Adipocyte (in vitro differentiated cells): ENCODE results near the gene CMTM4.

Experiments used
- DNase-seq: peaks from one replicate; pipeline ENCODE4 v3.0.0-alpha.2; 2015; ENCODE audit warnings: low read depth
- H3K27me3 ChIP-seq: replicated peaks from 2 replicates; pipeline ENCODE4 v1.7.0; 2013; ENCODE audit warnings: mild to moderate bottlenecking, low read length, moderate library complexity; ENCODE audit not compliant: control insufficient read depth, insufficient read depth
- H3K36me3 ChIP-seq: 2 replicates; pipeline ENCODE4 v1.7.0; 2013; ENCODE audit warnings: low read length, mild to moderate bottlenecking, moderate library complexity; ENCODE audit not compliant: control insufficient read depth, insufficient read depth, severe bottlenecking
- H3K4me1 ChIP-seq: 2 replicates; pipeline ENCODE4 v1.7.0; 2013; ENCODE audit warnings: mild to moderate bottlenecking, low read length, moderate library complexity; ENCODE audit not compliant: control insufficient read depth, insufficient read depth
- H3K4me3 ChIP-seq: 2 replicates; pipeline ENCODE4 v1.7.0; 2013; ENCODE audit warnings: mild to moderate bottlenecking, low read length, moderate library complexity
- H3K9ac ChIP-seq: 2 replicates; pipeline ENCODE4 v1.7.0; 2013; ENCODE audit warnings: mild to moderate bottlenecking, low read length, moderate library complexity
- H3K9me3 ChIP-seq: 2 replicates; pipeline ENCODE4 v1.7.0; 2013; ENCODE audit warnings: mild to moderate bottlenecking, low read length, moderate library complexity; ENCODE audit not compliant: control insufficient read depth

The CMTM4 gene

DNA sequence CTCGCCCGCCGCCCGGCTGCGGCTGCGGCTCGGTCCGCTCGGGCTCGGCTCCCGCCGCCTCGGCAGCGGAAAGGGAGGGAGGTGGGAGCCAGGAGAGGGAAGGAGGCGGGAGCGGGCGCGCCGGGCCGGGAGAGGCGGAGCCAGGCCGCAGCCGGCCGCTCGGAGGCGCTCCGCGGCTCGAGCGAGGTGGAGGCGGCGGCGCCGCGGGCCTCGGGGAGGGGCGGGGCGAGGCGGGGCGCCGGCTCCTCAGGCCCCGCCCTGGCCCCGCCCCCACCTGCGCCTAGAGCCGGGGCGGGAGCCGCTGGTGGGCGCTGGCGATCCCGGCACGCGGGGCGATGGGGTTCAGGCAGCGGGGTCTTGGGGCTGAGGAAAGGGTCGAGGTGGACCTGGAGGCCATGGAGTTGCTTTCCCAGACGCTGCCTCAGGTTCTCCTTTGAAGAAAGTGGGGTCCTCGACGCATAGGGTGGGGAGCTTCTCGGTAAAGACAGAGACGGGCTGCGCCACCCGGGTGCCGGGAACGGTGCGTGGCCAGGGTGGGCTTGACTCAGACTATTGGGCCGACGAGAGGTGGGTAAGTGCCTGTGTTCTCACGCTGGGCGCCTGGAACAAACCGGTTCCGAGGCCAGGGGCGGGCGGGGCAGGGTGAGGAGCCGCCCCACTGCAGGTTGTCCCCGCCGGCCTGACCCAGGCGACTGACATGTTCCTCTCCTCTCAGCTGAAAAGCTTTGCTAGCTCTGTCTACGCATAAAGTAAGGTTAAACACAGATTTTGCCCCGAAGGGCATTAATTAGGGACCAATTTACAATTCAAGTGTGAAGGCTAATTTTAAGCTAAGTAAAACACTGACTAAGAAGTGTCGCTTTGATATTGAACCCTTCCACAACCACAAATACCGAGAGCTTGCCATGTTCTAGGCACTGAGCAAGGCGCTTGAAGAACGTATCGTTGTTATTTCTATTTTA lies at the start of gene CMTM4:
Gene CMTM4 (minus strand): TSS at position 75 of the 962 bp plus-strand sequence. CDS start 218 bp downstream, outside the sequence.
- H3K36me3 ChIP-seq: no peaks in the 10 kb centered on the region
- peak within 1 kb of the TSS; percentile 83 for H3K4me3 ChIP-seq
- no peaks in the 10 kb centered on the region for H3K27me3 ChIP-seq
- peaks cover 10% of the 10 kb centered on the region for H3K4me1 ChIP-seq
- peak; percentile 97 for DNase-seq
- peak within 1 kb of the TSS; percentile 87 for H3K9ac ChIP-seq
- no peaks in the 10 kb centered on the region for H3K9me3 ChIP-seq

DNA sequence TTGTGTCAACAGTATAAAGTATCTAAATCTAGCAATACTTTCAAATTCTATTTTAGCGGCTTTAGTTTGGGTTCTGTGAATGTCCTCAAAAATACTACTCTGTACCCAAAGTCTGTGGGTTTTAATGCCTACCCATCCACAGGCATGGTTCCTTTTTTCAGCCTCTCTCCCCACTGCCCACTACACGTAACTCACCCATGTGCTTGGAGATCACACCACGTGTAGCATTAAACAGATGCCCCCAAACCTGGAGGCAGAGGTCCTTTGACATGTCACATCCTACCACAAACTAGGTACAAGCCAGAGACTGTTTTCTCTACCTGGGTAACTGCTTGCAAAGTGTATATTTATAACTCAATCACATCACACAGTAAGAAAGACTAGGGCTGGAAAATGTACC lies 49.5 kb upstream of the CMTM4 start:
- Histone ChIP-seq H3K9ac (no peak overlapping the region), H3K36me3 (peaks cover 66% of the 10 kb centered on the region), H3K4me3 (no peak overlapping the region), H3K9me3 (no peaks in the 10 kb centered on the region), H3K4me1 (peaks cover 28% of the 10 kb centered on the region), H3K27me3 (no peaks in the 10 kb centered on the region)
- no peak for DNase-seq

DNA sequence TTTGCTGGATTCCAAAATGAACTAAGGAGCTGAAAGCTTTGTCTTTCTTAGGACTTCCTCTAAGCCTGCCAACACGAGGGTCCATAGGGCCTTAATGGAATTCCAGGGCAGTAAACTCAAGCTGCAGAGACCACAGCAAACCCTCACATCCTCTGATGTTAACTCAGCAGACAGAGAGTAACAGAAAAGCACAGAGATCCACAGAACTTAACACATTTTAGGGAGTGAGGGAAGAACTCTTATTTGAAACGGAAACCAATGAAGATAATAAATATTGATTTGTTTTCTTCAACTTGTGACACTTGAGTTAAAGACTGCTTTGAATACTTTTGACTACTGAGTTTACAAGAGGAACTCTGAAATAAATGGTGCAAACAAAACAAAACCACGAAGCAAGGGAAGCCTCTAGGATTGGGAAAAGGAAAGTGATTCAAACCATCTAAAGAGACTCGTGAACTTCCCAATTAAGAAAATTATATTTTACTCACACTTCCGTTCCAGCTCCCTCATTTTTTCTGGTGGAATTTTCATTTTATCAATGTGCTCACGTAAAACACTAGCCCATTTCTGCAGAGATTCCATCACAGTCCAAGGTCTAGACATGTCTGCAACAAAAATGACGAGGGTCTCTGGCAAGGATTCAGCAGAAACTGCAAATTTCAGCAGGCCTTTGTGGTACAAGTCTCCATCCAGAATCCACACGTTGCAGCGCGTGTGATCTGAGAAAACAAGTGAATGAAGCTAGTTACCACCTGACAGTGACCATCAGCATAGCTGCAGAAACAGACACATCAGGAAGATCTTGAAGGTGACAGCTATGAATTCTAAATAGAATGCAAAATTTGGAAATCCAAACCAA lies 45.6 kb upstream of the CMTM4 start:
- Histone ChIP-seq H3K4me3 (peak overlapping the region; percentile 38), H3K36me3 (peaks cover 73% of the 10 kb centered on the region), H3K4me1 (peaks cover 29% of the 10 kb centered on the region), H3K9ac (peak overlapping the region; percentile 74), H3K27me3 (no peaks in the 10 kb centered on the region), H3K9me3 (no peaks in the 10 kb centered on the region)
- no peak for DNase-seq

DNA sequence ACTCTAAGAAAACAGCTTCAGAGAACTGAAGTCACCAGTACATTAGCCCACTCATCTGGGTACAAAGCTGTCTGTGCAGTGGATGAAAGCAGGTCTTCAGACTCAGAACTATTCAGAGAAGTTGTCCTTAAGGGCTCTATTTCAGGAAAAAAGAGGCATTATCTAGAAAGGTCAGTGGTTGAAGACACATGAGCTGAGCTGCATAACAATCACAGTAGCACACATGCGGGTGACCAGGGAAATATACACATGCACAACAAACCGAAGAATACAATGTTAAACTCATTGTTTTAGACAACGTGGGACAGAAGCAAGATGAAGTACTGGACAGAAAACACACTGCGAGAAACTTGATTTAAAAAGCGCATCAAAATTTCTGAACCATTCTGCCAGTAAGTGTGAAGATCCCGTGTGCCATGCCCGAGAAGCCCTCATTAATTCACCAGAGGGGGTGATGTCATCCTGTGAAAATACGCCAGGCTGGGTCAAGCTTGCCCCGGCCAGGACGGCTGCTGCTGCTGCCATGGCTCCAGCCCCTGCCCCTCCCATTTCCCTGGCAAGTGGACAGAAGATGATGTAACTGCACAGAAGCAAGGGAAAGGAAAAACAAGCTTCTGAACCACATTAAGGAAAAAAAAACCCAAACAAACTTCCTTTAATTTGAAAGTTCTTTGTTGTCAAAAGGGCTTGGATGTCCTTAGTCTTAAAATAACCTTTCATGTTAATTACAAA lies 44.8 kb upstream of the CMTM4 start:
- Histone ChIP-seq H3K4me1 (peaks cover 31% of the 10 kb centered on the region), H3K4me3 (peak overlapping the region; percentile 38), H3K9ac (peak overlapping the region; percentile 74), H3K9me3 (no peaks in the 10 kb centered on the region), H3K27me3 (no peaks in the 10 kb centered on the region), H3K36me3 (peaks cover 75% of the 10 kb centered on the region)
- peak; percentile 96 for DNase-seq

DNA sequence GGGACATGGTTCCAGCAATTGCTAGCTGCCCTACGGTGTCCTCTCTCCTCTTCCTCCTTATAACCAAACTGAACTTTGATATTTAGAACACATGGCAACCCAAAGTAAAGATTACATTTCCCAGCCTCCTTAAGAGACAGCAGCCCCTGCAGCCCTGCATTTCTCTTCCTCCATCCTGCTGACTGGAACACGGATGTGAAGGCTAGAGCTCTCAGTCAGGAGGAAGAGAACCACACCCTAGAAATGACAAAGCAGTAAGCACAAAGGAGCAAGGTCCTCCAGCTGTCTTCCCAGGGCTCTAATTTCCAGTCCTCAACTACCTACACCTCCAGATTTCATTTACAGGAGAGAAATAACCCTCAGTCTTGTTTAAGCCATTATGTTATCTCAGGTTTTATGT lies 44.0 kb upstream of the CMTM4 start:
- peak; percentile 46 for DNase-seq
- Histone ChIP-seq H3K9me3 (no peaks in the 10 kb centered on the region), H3K27me3 (no peaks in the 10 kb centered on the region), H3K4me1 (peaks cover 37% of the 10 kb centered on the region), H3K4me3 (no peak overlapping the region), H3K36me3 (peaks cover 77% of the 10 kb centered on the region), H3K9ac (peak overlapping the region; percentile 64)

DNA sequence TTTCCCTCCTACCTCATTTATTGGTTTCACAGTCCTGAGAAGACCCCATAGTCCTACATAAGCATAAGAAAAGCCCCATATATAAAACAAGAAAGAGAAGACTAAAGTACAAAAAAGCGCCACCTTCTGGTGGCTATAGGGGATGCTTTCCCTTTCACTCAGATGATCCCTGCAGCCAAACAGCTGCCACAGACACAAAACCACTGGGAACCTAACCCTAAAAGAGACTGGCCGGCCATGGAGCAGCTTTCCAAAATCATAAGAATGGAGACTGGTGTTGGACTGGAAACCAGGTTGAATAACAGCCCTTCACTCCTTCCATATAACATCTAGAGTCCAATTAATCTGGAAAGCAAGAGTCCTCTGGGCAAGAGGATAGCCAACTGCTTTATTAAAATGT lies 43.5 kb upstream of the CMTM4 start:
- Histone ChIP-seq H3K9me3 (no peaks in the 10 kb centered on the region), H3K9ac (peak overlapping the region; percentile 64), H3K27me3 (no peaks in the 10 kb centered on the region), H3K4me3 (no peak overlapping the region), H3K36me3 (peaks cover 79% of the 10 kb centered on the region), H3K4me1 (peaks cover 37% of the 10 kb centered on the region)
- DNase-seq: peak; percentile 78

DNA sequence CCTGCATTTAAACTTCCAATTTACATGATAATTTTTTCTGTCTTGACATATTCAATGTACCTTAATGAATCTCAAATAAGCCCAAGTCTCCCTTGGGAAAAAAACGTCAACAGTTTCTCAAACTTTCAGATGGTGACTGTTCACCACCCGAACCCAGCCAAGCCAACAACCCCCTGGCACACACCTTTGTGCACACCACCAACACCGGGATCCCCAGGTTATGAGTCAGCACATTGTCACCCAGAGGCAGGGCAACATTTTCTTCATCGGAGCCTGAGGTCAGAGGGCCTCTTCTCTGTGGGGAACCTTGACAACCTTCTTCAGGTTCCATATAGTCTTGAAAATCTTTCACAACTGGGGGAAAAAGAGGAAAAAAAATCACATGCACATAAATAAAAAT lies 39.3 kb upstream of the CMTM4 start:
- Histone ChIP-seq H3K4me1 (peaks cover 21% of the 10 kb centered on the region), H3K36me3 (peaks cover 85% of the 10 kb centered on the region), H3K27me3 (no peaks in the 10 kb centered on the region), H3K9ac (no peak overlapping the region), H3K4me3 (no peak overlapping the region), H3K9me3 (no peaks in the 10 kb centered on the region)
- DNase-seq: no peak

DNA sequence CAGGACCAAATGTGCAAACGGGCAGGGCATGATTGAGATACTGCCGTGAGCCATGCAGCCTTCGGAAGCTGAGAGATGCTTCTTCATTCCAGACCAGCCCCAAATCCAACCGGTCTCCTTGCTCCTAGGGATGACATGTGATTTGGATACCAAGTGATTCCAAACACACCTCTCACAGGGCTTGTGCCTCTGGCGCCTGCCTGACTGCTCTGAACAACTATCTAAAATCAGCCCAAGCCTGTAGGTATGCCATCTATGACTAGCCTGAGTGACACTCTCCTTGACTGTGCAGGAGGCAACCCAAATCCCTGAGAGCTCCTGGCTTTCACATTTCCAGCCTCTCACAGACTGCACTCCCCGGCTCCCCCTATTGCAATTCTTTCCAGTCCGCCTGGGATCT lies 34.6 kb upstream of the CMTM4 start:
- no peak for DNase-seq
- H3K36me3 ChIP-seq: peaks cover 90% of the 10 kb centered on the region

DNA sequence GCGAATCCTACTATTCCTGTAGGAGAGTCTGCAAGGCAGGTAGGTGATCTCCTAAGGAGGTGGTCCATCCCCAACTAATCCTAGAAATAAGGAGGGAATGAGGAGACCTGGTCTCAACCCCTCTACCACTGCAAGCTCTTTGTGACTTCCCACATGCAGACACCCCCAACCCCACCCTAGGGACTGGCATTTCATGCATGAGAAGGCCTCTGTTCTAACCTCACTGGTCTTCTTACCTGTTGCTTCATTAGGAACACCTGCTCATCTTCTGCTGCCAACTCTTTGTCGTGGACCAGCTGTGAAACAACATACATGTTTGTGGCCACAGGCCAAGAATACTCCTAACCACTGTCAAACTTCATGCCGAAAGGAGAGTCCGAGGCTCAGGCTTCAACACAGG lies 32.3 kb upstream of the CMTM4 start:
- Histone ChIP-seq H3K4me1 (peaks cover 8% of the 10 kb centered on the region), H3K9me3 (no peaks in the 10 kb centered on the region), H3K9ac (no peak overlapping the region), H3K27me3 (no peaks in the 10 kb centered on the region), H3K4me3 (no peak overlapping the region), H3K36me3 (peaks cover 91% of the 10 kb centered on the region)
- no peak for DNase-seq

More for the DNA sequence above, 34.6 kb upstream of the CMTM4 start:
- no peaks in the 10 kb centered on the region for H3K9me3 ChIP-seq
- no peaks in the 10 kb centered on the region for H3K27me3 ChIP-seq
- H3K9ac ChIP-seq: no peak overlapping the region
- H3K4me1 ChIP-seq: peaks cover 12% of the 10 kb centered on the region
- H3K4me3 ChIP-seq: no peak overlapping the region

DNA sequence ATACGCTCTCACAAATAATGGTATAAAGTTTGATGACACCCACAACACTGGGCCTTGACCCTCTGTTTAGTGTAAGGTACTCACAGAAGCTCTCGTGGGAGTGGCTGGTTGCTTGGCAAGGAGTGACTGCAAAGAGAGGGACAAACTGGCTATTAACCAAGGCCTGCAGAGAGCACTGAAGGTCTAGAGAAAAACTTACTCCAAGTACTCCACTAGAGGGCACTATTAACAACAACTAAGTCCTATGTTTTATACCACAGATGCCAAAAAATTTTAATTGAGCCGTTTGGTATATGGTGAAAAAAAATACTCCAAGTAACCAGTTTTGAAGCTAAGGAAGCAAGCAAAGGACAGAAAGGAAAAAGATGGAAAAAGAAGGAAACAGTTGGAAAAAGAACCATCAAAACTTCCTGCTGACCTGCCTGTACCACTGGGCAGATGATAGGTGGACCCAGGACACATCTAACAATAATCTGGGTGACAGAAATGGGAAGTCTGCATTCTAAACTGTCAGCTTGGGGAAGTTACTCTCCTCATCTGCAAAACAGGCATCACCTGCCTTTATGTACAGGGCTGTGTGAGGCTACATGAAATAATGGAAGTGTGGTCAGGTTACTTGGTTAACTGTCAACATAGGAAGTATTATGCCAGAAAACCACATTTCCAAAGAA lies 31.7 kb upstream of the CMTM4 start:
- DNase-seq: peak; percentile 87
- peaks cover 8% of the 10 kb centered on the region for H3K4me1 ChIP-seq
- H3K4me3 ChIP-seq: no peak overlapping the region
- no peaks in the 10 kb centered on the region for H3K9me3 ChIP-seq
- H3K9ac ChIP-seq: peak overlapping the region; percentile 16
- H3K36me3 ChIP-seq: peaks cover 91% of the 10 kb centered on the region
- no peaks in the 10 kb centered on the region for H3K27me3 ChIP-seq
